H1 (cell line): ENCODE measurements around the gene USPL1. TPM values are rescaled to one million over a fixed set of nuclear protein-coding genes. Genes with fewer than 3 reads are reported as not detected.

Experiments
- CTCF ChIP-seq, 3 experiments: IDR thresholded peaks; 1 replicate in 2 of 3; 2 replicates in 1 of 3; pipeline versions ENCODE4 v1.5.1 to v1.6.1; 2011; ENCODE audit warnings: low read length in 3 of 3, mild to moderate bottlenecking in 3 of 3, inconsistent platforms in 2 of 3, low read depth in 1 of 3, moderate library complexity in 1 of 3; ENCODE audit not compliant: insufficient read depth in 1 of 3; ENCODE audit errors: control extremely low read depth in 1 of 3
- polyA plus RNA-seq, 7 experiments: library from polyadenylated mRNA; depleted of rRNA in 3 of 7; stranded (reverse) in 5 of 7; unstranded in 2 of 7; fragments of >200 nt in 5 of 7; fragments of 200-250 nt in 2 of 7; gene quantifications; 1 replicate in 5 of 7; 2 replicates in 1 of 7; 4 replicates in 1 of 7; pipeline versions ENCODE4 v1.2.1 to v1.2.3, GENCODE V29; 2011 to 2013; ENCODE audit warnings: missing spikeins in 2 of 7, mixed read lengths in 2 of 7
- total RNA-seq: library from RNA; stranded (reverse); fragmentation: NEBNext Ultra II Directional; extraction: Animal tissue kit (Norgen Biotek cat#: 25700); gene quantifications from 2 replicates; pipeline ENCODE4 v1.2.1, GENCODE V29; 2021

The USPL1 gene
- total and polyA plus RNA-seq, 2 of the 8 experiments (the other 6 are each of a cell fraction or from before 2014, with no cell fraction given), result 6.3 to 17.1 TPM

GRCh38 chr13:30679483-30680330, 62.0 kb downstream of the USPL1 start (continued):
- TF ChIP-seq CTCF (IDR thresholded peaks at IDR 0.05; ENCODE audit: control extremely low read depth in 1 of 3, insufficient read depth in 1 of 3, low read depth in 1 of 3, low read length in 3 of 3), result peak; percentile 60 to 72 (median 71)
